DLD1 (cell line): Measurements from ENCODE around the gene STAT1.

Source experiments
- in situ Hi-C: cut with HindIII; loops from 2 replicates; pipeline ENCODE4 v1.10.0; 2017; ENCODE audit warnings: low sequenced_read_pairs

Gene STAT1

GRCh38 chr2:190986221-190986953 is 27.6 kb downstream of the STAT1 start:
- in situ Hi-C loops = no loop called here

- in situ Hi-C loops = no loop called here
Measured at GRCh38 chr2:190984595-190984994, 29.4 kb downstream of the STAT1 start.

DNA sequence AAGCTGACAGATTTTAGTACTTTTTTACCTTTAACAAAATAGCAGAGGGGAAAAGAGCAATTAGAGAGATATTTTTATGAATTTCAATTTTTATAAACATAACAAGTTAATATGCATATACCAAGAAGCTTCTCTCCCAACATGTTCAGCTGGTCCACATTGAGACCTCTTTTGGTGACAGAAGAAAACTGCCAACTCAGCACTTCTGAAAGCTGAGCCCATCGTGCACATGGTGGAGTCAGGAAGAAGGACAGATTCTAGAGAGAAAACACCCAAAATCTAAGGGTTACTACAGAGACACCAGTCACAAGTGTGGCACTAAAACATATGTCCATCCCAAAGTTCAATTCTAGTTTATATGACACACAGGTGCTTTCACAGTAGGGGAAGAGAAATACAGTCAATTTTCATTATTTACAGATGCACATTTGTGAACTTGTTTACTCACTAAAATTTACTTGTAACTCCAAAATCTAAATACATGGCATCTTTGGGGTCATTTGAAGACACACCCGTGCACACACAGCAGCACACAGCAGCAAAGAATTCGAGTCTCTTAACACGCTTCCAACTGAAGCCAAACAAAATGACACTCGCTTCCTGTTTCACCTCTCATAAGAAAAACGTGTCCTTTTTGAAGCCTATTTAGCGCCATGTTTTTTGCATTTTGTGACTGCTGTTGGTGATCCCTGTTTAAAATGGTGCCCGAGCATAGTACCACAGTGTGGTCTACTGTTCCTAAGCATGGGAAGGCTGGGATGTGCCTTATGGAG is 31.5 kb downstream of the STAT1 start:
- in situ Hi-C loops = no loop called here

- in situ Hi-C loops = no loop called here
Measured at GRCh38 chr2:190981733-190982132, 32.2 kb downstream of the STAT1 start.

GRCh38 chr2:190981333-190981732 is 32.6 kb downstream of the STAT1 start:
- in situ Hi-C loops = no loop called here

DNA sequence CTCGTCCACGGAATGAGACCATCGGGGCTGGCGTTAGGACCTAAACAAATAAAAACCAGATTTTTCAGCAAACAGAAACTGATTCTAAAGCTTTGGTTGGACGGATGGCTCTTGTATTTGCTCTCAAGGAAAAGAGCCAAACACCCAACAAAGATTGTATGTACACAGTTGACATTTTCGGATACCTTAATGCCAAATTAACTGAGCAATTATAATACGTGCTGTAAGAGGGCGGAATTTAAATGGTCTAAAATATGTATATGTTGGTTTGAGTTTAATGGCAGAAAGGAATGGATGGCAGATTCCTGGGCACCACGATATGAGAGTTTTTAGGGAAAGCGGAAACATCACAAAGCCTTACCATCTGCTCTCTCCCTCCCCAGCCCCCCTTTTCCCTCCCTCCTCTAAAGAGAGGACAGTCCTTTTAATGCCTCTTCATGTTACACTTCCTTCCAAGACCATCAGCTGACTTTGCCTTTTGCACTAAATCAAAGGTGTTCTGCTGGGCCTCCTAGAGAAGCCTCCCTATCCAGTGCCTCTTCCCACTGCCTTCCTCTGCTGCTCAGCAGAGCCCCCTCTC is 33.3 kb downstream of the STAT1 start:
- in situ Hi-C loops = no loop called here

GRCh38 chr2:190979906-190980629 is 33.9 kb downstream of the STAT1 start:
- in situ Hi-C loops = no loop called here

GRCh38 chr2:190978389-190979053 is 35.5 kb downstream of the STAT1 start:
- in situ Hi-C loops = no loop called here

DNA sequence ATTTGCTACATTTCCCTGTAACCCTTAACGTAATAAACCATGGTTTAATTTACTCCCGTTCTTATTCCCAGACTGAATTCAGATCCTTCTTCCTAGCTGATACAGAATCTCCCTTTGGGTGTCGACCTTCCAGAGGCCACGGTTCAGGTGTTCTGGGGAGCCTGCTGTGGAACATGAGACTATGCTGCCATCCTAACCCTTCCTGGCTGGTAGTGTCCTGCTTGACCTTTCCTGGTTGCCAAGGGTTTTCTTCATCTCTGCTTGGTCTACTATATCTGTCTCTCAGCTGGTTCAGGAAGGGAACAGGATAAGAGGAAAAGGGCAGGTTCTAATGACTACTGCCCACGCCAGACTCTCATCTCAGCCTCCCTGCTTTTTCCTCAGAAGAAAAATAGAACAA is 36.5 kb downstream of the STAT1 start:
- in situ Hi-C loops = no loop called here

DNA sequence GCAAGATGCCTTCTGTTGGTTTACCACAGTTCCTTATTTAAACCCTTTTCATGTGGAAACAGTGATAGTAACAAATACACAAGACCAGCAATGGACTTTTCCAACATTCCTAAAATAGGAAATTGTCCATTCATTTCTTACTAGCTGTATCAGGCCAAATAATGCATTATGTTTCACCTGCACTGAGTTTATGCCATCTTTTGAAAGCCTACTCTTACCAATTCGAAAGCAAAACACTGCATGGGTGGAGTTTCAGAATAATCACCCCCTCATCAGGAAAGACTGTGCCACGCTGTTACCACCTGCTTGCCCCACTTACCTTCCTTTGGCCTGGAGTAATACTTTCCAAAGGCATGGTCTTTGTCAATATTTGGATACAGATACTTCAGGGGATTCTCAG is 37.5 kb downstream of the STAT1 start:
- in situ Hi-C loops = no loop called here

GRCh38 chr2:190974629-190975361 is 39.2 kb downstream of the STAT1 start:
- in situ Hi-C loops = no loop called here

DNA sequence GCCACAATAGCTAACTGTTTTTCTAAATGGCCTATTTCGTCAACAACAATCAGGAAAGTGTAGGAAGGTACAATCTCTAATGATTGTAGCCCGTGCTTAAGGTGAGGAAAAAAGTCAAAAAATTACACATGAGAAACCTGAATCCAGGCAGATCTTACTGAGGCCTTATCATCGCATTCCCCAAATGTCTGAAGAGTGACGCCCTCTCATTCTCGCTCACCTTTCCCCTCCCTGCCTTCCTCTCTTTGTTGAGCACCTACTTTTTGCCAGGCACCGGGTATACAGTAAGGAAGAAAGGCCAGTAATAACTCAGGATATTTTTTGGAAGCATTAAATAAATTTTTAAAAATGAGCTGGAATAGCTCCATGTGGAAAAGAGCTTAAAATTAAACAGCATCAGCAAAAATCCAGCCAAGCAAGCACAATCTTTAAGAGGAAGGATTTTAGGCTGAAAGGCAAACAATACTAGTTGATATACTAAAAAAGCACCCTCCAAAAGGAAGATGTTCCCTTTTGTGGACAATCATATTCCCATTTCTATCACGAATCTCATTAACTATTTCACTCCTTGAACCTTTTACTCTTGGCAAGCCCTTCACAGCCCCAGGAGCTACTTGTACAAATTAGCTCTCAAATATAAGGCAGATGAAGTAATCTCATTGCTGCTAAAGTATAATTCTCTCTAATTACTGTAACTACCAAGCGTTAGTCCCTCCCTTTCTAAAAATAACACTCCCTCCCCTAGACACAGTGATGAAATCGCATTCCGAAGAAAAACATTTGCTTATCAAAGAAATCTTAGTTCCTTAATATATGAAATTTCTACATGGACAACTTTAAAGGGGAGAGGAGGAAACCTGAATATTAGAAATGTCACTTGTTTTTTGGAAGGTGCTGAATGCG is 40.0 kb downstream of the STAT1 start:
- in situ Hi-C loops = no loop called here

DNA sequence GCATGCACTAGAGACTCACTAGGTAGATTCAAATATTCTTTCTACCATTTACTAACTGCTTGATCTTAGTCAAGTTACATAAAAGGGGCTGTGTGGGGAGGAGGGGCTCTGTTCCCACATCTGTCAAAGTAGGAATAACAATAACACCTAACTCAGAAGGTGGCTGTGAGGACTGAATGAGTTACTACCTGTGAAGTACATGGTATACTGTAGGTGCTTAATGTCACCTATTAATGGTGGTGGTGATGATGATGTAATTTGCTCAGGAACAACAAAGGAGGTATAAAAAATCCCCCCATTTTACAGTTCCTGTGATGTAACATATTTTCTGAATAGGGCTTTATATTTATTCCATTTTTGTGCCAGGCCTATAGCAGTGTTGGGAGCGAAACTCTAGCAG is 40.7 kb downstream of the STAT1 start:
- in situ Hi-C loops = no loop called here

- in situ Hi-C loops = no loop called here
Measured at GRCh38 chr2:190972846-190973245, 41.1 kb downstream of the STAT1 start.

DNA sequence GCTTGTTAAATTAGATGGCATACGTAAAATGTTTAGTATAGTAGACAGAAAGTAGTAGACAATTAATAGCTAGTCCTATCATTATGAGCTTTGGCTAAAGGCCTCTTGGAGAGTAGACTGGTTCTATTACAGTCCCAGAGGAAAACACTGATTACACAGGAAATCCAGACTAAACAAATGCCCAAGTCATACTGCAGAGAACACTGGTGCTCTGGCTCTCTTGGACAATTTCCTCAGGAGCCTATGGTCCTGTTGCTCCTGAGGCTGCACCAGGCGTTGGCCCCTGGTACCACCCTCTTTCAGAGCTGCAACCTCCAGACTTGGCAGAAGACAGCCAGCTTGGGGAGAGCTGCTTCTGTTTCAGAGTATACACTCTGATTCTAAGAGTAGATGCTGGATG is 41.8 kb downstream of the STAT1 start:
- in situ Hi-C loops = no loop called here

GRCh38 chr2:190970873-190971506 is 43.0 kb downstream of the STAT1 start:
- in situ Hi-C loops = no loop called here

- in situ Hi-C loops = no loop called here
Measured at GRCh38 chr2:190970160-190970559, 43.8 kb downstream of the STAT1 start.

DNA sequence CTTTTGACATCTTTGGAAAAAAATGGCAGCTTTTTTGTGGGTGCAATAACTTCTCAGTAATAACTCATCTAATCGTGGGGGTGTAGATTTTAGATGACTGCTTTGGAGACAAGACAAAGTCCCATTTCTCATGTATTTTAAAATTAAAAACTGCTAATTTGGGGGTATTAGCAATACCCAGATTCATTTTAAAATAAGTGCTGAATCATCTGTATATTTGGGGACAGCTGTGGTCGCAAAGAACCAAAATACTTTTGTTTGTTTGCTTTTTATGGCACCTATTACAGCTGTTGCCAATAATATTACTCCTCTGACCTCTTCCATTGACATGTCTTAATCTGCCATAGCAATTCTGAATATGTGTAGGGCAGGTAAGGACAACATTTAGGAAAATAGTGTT is 45.4 kb downstream of the STAT1 start:
- in situ Hi-C loops = no loop called here
